ENCODE data around the gene BBS9.

Gene BBS9

DNA sequence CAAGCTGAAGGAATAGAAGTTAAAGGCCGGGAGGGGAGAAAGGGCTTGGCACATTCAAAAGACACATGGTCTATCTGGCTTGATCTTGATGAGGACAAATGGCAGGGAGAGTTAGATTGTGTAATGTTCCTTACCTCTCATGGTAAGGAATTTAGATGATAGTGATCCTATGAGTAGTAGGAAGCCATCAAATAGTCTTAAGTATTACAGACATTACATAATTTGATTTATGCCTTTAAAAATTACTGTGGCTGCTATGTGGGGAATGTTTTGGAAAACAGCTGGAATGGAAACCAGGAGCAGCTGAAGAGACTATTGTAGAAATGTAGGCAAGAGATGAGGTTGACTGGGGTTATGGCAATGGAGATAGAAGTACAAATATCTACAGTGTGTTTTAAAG, 424.7 kb downstream of the BBS9 start:
- H3K27me3 ChIP-seq (ENCODE audit: control insufficient read depth, insufficient read depth, low read length) = no peaks in the 10 kb centered on the region

DNA sequence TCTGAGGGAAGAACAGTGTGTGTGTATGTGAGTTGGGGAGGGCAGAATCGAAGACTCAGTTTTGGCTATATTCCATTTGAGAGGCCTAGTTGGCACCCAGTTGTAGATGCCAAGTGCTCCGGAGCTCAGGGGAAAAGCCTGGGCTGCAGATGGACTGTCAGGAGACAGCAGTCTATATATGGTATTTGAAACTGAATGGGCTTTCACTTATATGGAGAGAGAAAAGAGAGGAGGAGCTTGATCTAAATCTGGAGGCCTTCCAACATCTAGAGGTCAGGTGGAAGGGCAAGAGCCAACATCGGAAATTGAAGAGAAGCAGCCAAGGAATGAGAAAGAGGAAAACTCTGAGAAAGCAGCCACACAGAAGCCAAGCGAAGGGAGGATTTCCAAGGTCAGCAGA, 425.2 kb downstream of the BBS9 start:
- H3K4me1 ChIP-seq (ENCODE audit: control insufficient read depth, insufficient read depth, low read length) = no peaks in the 10 kb centered on the region
- H3K36me3 ChIP-seq (ENCODE audit: control insufficient read depth, insufficient read depth, low read length) = no peaks in the 10 kb centered on the region
- no peaks in the 10 kb centered on the region for H3K27me3 ChIP-seq (ENCODE audit: control insufficient read depth, insufficient read depth, low read length)
- H3K4me3 ChIP-seq (ENCODE audit: low read length) = no peak overlapping the region
- no peak overlapping the region for H3K9ac ChIP-seq (ENCODE audit: low read length)
- no peaks in the 10 kb centered on the region for H3K9me3 ChIP-seq (ENCODE audit: control insufficient read depth, low read length)

More for the DNA sequence above, 424.7 kb downstream of the BBS9 start:
- Histone ChIP-seq H3K9me3 (ENCODE audit: control insufficient read depth, low read length) (no peaks in the 10 kb centered on the region), H3K4me1 (ENCODE audit: control insufficient read depth, insufficient read depth, low read length) (no peaks in the 10 kb centered on the region), H3K36me3 (ENCODE audit: control insufficient read depth, insufficient read depth, low read length) (no peaks in the 10 kb centered on the region), H3K9ac (ENCODE audit: low read length) (no peak overlapping the region), H3K4me3 (ENCODE audit: low read length) (no peak overlapping the region)

DNA sequence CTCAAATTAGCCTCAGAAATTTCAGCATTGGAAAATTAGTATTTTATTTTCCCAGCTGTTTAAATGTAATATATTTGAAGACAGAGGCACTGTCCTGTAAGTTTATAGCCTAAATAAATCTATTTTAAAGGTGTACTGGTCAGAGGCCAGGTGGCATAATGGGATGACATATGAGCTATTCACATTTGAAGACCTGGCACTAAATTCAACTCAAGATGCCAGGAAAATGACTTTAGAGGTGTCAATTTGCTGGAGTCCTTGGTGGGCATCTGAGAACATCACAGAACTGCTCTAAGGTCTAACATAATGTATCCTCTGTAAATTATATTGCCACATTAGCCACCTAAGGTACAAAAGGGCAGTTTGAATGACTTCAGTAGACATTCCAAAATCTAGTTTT, 427.1 kb downstream of the BBS9 start:
- H3K4me1 ChIP-seq (ENCODE audit: control insufficient read depth, insufficient read depth, low read length) = no peaks in the 10 kb centered on the region
- no peak overlapping the region for H3K4me3 ChIP-seq (ENCODE audit: low read length)
- no peaks in the 10 kb centered on the region for H3K27me3 ChIP-seq (ENCODE audit: control insufficient read depth, insufficient read depth, low read length)
- no peak overlapping the region for H3K9ac ChIP-seq (ENCODE audit: low read length)
- no peaks in the 10 kb centered on the region for H3K9me3 ChIP-seq (ENCODE audit: control insufficient read depth, low read length)
- H3K36me3 ChIP-seq (ENCODE audit: control insufficient read depth, insufficient read depth, low read length) = no peaks in the 10 kb centered on the region

DNA sequence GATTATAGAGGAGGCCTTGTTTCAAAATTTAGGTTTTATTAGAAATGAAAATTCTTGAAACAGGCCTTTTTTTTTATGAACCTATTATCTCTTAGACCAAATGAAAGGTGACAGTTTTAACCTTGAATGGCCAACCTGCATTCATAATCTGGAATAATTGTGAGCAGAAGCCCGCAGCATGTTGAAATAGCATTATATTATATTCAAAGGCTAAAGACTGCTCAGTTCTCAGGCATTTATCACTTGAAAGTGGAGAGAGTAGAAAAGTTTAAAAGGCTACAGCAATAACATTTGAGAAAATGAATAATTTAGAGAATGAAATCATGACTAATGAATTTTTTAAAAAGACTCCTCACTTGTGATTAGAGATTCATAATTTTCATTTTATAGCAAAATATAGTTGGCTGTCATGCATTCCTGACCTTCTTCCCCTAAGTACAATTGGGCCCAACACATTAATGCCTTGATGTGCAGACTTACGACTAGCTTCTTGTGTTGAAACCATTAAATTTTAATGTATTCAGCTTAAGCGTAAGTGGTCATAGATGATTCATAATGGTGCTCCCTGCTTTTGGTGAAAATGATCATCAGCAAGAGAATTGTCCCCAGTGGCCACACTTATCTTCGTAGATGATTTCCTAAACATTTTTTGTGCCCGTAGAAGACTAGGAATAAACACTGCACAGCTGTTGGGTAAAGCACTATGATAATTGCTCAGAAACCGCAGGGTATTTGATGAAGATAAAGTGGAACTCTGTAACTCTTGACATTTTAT, 429.4 kb downstream of the BBS9 start:
- H3K9ac ChIP-seq (ENCODE audit: low read length) = no peak overlapping the region
- H3K27me3 ChIP-seq (ENCODE audit: control insufficient read depth, insufficient read depth, low read length) = no peaks in the 10 kb centered on the region
- no peaks in the 10 kb centered on the region for H3K36me3 ChIP-seq (ENCODE audit: control insufficient read depth, insufficient read depth, low read length)
- H3K9me3 ChIP-seq (ENCODE audit: control insufficient read depth, low read length) = no peaks in the 10 kb centered on the region
- no peak overlapping the region for H3K4me3 ChIP-seq (ENCODE audit: low read length)
- no peaks in the 10 kb centered on the region for H3K4me1 ChIP-seq (ENCODE audit: control insufficient read depth, insufficient read depth, low read length)

DNA sequence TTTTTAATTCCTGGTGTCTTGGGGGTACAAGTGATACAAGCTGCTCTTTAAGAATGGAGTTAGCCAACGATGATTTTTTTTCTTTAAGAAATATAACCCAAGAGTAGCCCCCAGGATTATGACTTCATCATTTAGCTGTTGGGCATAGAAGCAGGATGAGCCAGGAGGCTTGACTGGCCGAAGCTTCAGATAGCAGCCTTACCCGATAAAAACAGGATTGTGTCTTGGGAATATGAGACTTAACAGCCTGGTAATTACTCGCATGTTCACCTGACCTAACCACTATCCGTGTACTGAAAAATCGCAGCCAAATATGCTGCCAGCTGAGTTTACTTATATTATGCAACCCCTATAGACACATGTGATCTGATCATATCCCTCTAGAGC, 430.0 kb downstream of the BBS9 start:
- H3K9me3 ChIP-seq (ENCODE audit: control insufficient read depth, low read length) = no peaks in the 10 kb centered on the region
- no peaks in the 10 kb centered on the region for H3K36me3 ChIP-seq (ENCODE audit: control insufficient read depth, insufficient read depth, low read length)
- no peak overlapping the region for H3K9ac ChIP-seq (ENCODE audit: low read length)
- H3K4me3 ChIP-seq (ENCODE audit: low read length) = no peak overlapping the region
- H3K4me1 ChIP-seq (ENCODE audit: control insufficient read depth, insufficient read depth, low read length) = no peaks in the 10 kb centered on the region
- no peaks in the 10 kb centered on the region for H3K27me3 ChIP-seq (ENCODE audit: control insufficient read depth, insufficient read depth, low read length)

DNA sequence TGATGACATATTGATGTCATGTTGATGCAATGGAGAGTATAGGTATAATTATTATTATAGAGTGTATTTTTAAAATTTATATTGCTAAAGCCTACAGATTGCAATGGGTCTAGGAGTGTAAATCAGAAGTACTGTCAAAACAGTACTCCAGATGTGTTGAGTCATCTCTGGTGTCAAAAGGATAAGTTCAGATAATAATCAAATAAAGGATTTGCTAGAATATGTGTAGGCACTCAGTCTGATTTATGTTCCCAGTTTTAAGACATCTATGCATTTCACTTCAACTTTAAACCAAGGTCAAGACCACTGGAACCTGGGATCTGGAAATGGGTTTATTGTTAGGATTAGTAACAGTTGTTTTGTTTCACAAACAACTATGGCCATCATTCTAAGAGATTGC, 433.6 kb downstream of the BBS9 start:
- H3K9ac ChIP-seq (ENCODE audit: low read length) = no peak overlapping the region
- H3K4me1 ChIP-seq (ENCODE audit: control insufficient read depth, insufficient read depth, low read length) = no peaks in the 10 kb centered on the region
- H3K27me3 ChIP-seq (ENCODE audit: control insufficient read depth, insufficient read depth, low read length) = no peaks in the 10 kb centered on the region
- H3K36me3 ChIP-seq (ENCODE audit: control insufficient read depth, insufficient read depth, low read length) = no peaks in the 10 kb centered on the region
- H3K9me3 ChIP-seq (ENCODE audit: control insufficient read depth, low read length) = no peaks in the 10 kb centered on the region
- no peak overlapping the region for H3K4me3 ChIP-seq (ENCODE audit: low read length)

DNA sequence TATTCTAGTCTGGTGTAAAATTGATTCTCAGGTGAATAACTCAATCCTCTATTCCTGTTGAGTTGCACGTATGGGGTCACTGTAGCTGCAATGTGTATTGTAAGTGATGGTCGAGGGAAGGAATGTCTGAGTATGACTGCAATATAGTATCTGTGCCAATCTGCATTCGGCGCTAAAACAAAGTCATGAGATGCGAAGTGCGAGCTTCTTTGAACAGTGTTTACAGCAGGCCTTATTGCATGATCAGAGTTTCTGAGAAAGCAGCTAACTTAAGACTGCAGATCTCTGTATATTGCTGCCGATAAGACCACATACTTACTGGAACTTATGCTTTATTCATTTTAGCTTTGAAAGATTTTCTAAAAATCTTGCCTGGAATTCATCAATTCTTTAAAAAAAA, 434.3 kb downstream of the BBS9 start:
- Histone ChIP-seq H3K9ac (ENCODE audit: low read length) (no peak overlapping the region), H3K4me1 (ENCODE audit: control insufficient read depth, insufficient read depth, low read length) (no peaks in the 10 kb centered on the region), H3K9me3 (ENCODE audit: control insufficient read depth, low read length) (no peaks in the 10 kb centered on the region), H3K36me3 (ENCODE audit: control insufficient read depth, insufficient read depth, low read length) (no peaks in the 10 kb centered on the region), H3K4me3 (ENCODE audit: low read length) (no peak overlapping the region), H3K27me3 (ENCODE audit: control insufficient read depth, insufficient read depth, low read length) (no peaks in the 10 kb centered on the region)

DNA sequence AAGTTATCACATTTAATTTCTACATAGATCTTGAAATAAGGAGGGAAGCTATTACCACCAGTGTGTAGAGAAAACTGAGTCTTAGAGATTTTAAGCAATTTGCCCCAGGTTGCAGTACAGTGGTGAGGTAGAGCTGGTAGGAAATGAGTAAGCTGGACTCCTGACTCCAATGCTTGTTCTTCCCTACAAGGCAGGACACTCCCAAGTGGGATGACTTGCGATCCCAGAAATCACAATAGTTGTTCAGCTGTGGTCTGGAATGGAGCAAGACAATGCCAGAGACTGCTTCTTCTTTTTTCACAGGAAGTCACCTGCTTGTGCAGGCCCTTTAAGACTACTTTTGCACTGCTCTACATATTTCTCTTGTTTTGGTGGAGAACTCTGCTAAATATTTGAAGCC, 448.8 kb downstream of the BBS9 start:
- H3K9me3 ChIP-seq (ENCODE audit: control insufficient read depth, low read length) = no peaks in the 10 kb centered on the region
- no peak overlapping the region for H3K4me3 ChIP-seq (ENCODE audit: low read length)
- no peaks in the 10 kb centered on the region for H3K36me3 ChIP-seq (ENCODE audit: control insufficient read depth, insufficient read depth, low read length)
- no peak overlapping the region for H3K9ac ChIP-seq (ENCODE audit: low read length)
- H3K27me3 ChIP-seq (ENCODE audit: control insufficient read depth, insufficient read depth, low read length) = no peaks in the 10 kb centered on the region
- H3K4me1 ChIP-seq (ENCODE audit: control insufficient read depth, insufficient read depth, low read length) = no peaks in the 10 kb centered on the region

DNA sequence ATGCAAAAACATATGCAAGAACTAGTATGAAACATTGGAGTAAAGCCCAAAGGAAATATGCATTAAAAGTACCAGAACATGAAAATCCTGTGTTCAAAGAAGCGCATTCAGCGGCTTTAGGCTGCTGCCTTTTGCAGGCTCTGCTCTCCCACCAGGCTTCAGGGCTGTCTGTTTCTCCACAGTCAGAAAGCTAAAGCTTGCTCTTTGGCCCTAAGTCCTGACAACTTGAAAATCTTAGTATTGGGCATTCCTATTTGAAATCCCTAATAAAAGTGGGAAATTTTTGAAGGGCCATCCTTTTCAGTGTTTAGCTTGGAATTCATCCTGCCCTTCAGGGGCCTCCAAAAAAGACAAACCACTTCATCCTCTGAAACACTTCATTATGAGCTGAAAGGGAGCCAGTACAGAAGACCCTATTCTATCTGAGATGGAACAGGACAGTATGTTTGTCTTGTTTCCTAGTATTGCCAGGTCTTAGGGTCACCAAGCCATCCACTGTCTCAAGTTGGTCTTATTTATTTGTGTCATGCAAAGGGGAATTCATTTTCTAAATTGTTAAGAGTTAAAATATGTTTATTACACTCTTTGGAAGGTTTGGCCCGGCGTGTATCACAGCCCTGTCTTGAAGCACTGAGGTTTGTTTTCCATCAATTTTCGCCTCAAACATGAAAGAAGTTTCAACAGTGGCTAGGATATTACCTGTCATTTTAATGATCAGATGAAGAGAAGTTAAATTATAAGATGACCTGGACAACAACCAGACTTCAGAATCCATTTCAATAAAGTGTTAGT, 449.7 kb downstream of the BBS9 start:
- Histone ChIP-seq H3K4me3 (ENCODE audit: low read length) (no peak overlapping the region), H3K27me3 (ENCODE audit: control insufficient read depth, insufficient read depth, low read length) (no peaks in the 10 kb centered on the region), H3K9ac (ENCODE audit: low read length) (no peak overlapping the region), H3K4me1 (ENCODE audit: control insufficient read depth, insufficient read depth, low read length) (no peaks in the 10 kb centered on the region), H3K36me3 (ENCODE audit: control insufficient read depth, insufficient read depth, low read length) (no peaks in the 10 kb centered on the region), H3K9me3 (ENCODE audit: control insufficient read depth, low read length) (no peaks in the 10 kb centered on the region)

DNA sequence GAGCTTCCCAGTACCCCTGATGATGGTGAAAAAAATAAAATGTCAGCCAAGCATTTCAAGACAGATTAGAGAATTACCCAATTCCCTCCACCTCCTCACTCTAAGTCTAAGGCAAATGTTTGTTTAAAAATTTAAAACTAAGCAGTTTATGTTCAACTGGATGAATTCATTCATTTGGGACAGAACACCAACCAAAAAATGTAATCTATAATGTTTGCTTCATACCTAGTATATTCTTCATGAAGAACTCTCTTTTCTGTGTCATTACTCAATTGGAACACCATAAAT, 450.3 kb downstream of the BBS9 start:
- H3K4me3 ChIP-seq (ENCODE audit: low read length) = no peak overlapping the region
- no peaks in the 10 kb centered on the region for H3K9me3 ChIP-seq (ENCODE audit: control insufficient read depth, low read length)
- H3K9ac ChIP-seq (ENCODE audit: low read length) = no peak overlapping the region
- no peaks in the 10 kb centered on the region for H3K36me3 ChIP-seq (ENCODE audit: control insufficient read depth, insufficient read depth, low read length)
- H3K27me3 ChIP-seq (ENCODE audit: control insufficient read depth, insufficient read depth, low read length) = no peaks in the 10 kb centered on the region
- no peaks in the 10 kb centered on the region for H3K4me1 ChIP-seq (ENCODE audit: control insufficient read depth, insufficient read depth, low read length)

DNA sequence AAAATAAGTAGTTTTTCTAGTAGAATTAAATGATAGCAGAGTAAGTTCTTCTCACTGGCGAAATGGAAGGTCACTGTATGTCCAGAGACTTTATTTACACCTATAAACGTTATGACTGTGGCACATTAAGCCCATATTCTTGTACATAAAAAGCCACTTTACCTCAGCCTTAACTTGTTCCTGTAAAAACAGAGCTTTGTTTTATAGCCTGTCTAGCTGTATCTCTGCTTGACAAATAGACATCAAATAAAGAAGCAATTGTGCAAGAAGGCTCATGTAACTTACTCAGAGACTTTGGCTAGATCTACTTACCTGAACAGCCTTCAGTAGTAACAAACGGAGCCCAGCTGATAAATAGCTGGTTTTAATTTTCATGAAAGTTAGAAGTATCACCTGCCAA, 451.9 kb downstream of the BBS9 start:
- Histone ChIP-seq H3K36me3 (ENCODE audit: control insufficient read depth, insufficient read depth, low read length) (no peaks in the 10 kb centered on the region), H3K9ac (ENCODE audit: low read length) (no peak overlapping the region), H3K9me3 (ENCODE audit: control insufficient read depth, low read length) (no peaks in the 10 kb centered on the region), H3K4me3 (ENCODE audit: low read length) (no peak overlapping the region), H3K4me1 (ENCODE audit: control insufficient read depth, insufficient read depth, low read length) (no peaks in the 10 kb centered on the region), H3K27me3 (ENCODE audit: control insufficient read depth, insufficient read depth, low read length) (no peaks in the 10 kb centered on the region)

DNA sequence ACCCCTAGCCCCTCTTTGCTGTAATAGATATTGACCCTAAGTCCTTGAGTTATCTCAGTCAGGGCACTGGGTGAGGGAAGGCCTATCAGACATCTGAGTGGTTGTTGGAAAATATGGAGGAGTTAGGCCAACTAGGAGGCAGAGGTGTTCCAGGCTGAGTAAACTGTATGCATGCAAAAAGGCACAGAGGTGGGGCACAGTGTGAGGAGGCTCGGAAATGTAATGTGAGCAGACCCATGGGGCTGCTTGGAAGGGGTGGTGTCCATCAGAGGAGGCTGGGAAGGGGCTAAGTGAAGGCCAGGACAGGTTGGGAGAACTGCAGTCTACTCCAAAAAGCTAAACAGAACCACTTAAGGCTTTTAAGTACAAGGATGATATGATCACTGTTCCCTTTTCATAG, 452.7 kb downstream of the BBS9 start:
- Histone ChIP-seq H3K36me3 (ENCODE audit: control insufficient read depth, insufficient read depth, low read length) (no peaks in the 10 kb centered on the region), H3K27me3 (ENCODE audit: control insufficient read depth, insufficient read depth, low read length) (no peaks in the 10 kb centered on the region), H3K9me3 (ENCODE audit: control insufficient read depth, low read length) (no peaks in the 10 kb centered on the region), H3K4me1 (ENCODE audit: control insufficient read depth, insufficient read depth, low read length) (no peaks in the 10 kb centered on the region), H3K4me3 (ENCODE audit: low read length) (no peak overlapping the region), H3K9ac (ENCODE audit: low read length) (no peak overlapping the region)
